Right lobe of liver (tissue), 4 donors: ENCODE results near the gene SPAG5.

Source experiments
- CTCF ChIP-seq, 4 donors: fragments of 200-600 bp in 3 of 4; fragments of 450-650 bp in 1 of 4; IDR thresholded peaks; one replicate each; pipeline versions ENCODE4 v1.5.1 to v1.8.0; 2016 to 2022; ENCODE audit warnings: antibody characterized with exemption in 4 of 4, mild to moderate bottlenecking in 2 of 4
- POLR2A ChIP-seq: fragments of 450-650 bp; IDR thresholded peaks from one replicate; pipeline ENCODE4 v1.6.1; 2017; ENCODE audit warnings: antibody characterized with exemption, mild to moderate bottlenecking
- donor health status: DM: no; HTN: no; CAD: no.
- donor health status: DM: no; HTN: no; CAD: no.
- donor health status: DM: no; HTN: yes; CAD: no.

- TF ChIP-seq CTCF (IDR thresholded peaks at IDR 0.05) (no peak), POLR2A (no peak)
Observed at GRCh38 chr17:28573966-28574480, 24.8 kb downstream of the SPAG5 start.
